GM12873 (cell line): Measurements from ENCODE around the gene CABP2.

Experiments
- CTCF ChIP-seq: IDR thresholded peaks from 2 replicates; pipeline ENCODE4 v1.5.1; 2012; ENCODE audit warnings: low read depth, mild to moderate bottlenecking, moderate library complexity, low read length, control low read depth; ENCODE audit not compliant: insufficient read depth; ENCODE audit errors: missing control alignments

Gene CABP2

GRCh38 chr11:67523556-67524479 is 572 bp upstream of the CABP2 start:
- no peak for TF ChIP-seq CTCF

GRCh38 chr11:67522338-67522737 is 908 bp downstream of the CABP2 start:
- no peak for TF ChIP-seq CTCF

GRCh38 chr11:67521924-67522323 is 1.3 kb downstream of the CABP2 start:
- no peak for TF ChIP-seq CTCF

- TF ChIP-seq CTCF, result no peak
Observed at GRCh38 chr11:67520856-67521824, 2.1 kb downstream of the CABP2 start.

- TF ChIP-seq CTCF, result no peak
Observed at GRCh38 chr11:67519726-67520125, 3.5 kb downstream of the CABP2 start.

GRCh38 chr11:67517784-67518552 is 5.3 kb downstream of the CABP2 start:
- TF ChIP-seq CTCF, result no peak
